Measurements from ENCODE around the gene FBN1. TPM values are rescaled to one million over a fixed set of nuclear protein-coding genes. Genes with fewer than 3 reads are reported as not detected.

FBN1 gene
- total and polyA plus RNA-seq, 2 donors (not counting 3 experiments of a cell fraction or from before 2014, with no cell fraction given) = 107 to 111 TPM

DNA sequence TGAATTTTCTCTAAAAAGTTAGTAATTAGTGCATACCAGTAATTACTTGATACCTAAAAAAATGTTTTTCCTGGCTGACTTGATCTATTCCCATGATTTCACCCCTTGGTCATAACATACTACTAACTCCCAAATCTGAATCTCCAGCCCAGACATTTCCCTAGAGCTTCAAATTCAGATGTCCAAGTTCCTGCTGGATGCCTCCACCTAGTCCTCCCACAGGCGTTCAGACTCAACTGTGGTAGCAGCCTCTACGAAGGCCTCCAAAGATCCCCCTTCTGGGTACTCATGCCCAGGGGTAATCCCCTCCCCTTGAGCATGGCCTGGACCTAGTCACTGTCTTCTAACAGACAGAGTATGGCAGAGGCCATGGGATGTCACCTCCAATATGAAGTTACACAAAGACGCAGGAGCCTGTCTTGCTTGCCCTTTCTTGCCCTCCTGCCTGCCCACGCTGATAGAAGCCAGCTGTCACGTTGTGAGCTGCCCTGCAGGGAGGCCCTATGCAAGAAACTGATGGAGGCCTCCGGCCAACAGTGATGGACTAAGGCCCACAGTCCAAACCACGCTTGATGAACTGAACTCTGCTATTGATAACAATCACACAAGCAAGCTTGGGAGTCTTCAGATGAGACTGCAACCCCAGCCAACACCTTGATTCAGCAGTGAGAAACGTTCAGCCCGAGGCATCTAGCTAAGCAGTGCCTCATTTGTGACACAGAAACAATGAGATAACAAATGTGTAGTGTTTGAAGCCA, 8.6 kb upstream of the FBN1 start:
- no peaks in the 10 kb centered on the region for H4K20me1 ChIP-seq (replicated peaks; ENCODE audit: control insufficient read depth, extremely low read depth, insufficient read depth, low read length)
- no peaks in the 10 kb centered on the region for H3K4me1 ChIP-seq (ENCODE audit: control insufficient read depth, extremely low read depth, insufficient read depth, low read length)
- H2AFZ ChIP-seq (ENCODE audit: low read depth, low read length) = no peak overlapping the region
- no peak overlapping the region for H3K4me2 ChIP-seq (ENCODE audit: insufficient read depth, low read length)
- DNase-seq (ENCODE audit: low read depth, low spot score) = no peak
- BruUV-seq (replicated peaks) = no TSS peak
- no peak overlapping the region for H3K4me3 ChIP-seq (replicated peaks in 1 of 3; ENCODE audit: insufficient read depth in 1 of 3, low read depth in 1 of 3, low read length in 3 of 3)
- no peaks in the 10 kb centered on the region for H3K36me3 ChIP-seq (ENCODE audit: control insufficient read depth in 2 of 2, extremely low read depth in 1 of 2, insufficient read depth in 2 of 2, low read length in 2 of 2)
- ChIA-PET POLR2A (no interaction called here), CTCF (no interaction called here)
- dilution Hi-C loops (cut with MboI; ENCODE audit: extremely low pct_ligation_motif_present, low sequenced_read_pairs) = no loop called here
- H3K9me3 ChIP-seq (replicated peaks; ENCODE audit: control insufficient read depth, insufficient read depth, low read length) = no peaks in the 10 kb centered on the region
- no peak overlapping the region for H3K9ac ChIP-seq (replicated peaks; ENCODE audit: extremely low read depth, insufficient read depth, low read length)
- no peak overlapping the region for H3K27ac ChIP-seq (ENCODE audit: insufficient read depth, low read depth, low read length)
- H3K27me3 ChIP-seq (ENCODE audit: control insufficient read depth in 2 of 2, insufficient read depth in 2 of 2, low read length in 2 of 2) = no peaks in the 10 kb centered on the region
- TF ChIP-seq MYC (IDR thresholded peaks at IDR 0.05; ENCODE audit: low read depth, low read length) = no peak
- no peak for TF ChIP-seq POLR2A (IDR thresholded peaks at IDR 0.05; ENCODE audit: low read depth, low read length)
- no peak for TF ChIP-seq EZH2 (IDR thresholded peaks at IDR 0.05; ENCODE audit: borderline replicate concordance, low read depth, low read length, severe bottlenecking)
- TF ChIP-seq GATA2 (IDR thresholded peaks at IDR 0.05; ENCODE audit: insufficient read depth, insufficient read length, low read depth, low read length) = no peak
- no peak for TF ChIP-seq CTCF (IDR thresholded peaks at IDR 0.05; ENCODE audit: extremely low read depth in 1 of 2, insufficient read depth in 1 of 2, low read depth in 1 of 2, low read length in 2 of 2)
- TF ChIP-seq, protein P1, sequence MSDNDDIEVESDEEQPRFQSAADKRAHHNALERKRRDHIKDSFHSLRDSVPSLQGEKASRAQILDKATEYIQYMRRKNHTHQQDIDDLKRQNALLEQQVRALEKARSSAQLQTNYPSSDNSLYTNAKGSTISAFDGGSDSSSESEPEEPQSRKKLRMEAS (IDR thresholded peaks at IDR 0.05; ENCODE audit: insufficient read depth, insufficient read length) = no peak
- TF ChIP-seq POLR2AphosphoS5 (IDR thresholded peaks at IDR 0.05; ENCODE audit: insufficient read depth, low read depth, low read length) = no peak
- no peak for TF ChIP-seq JUN (IDR thresholded peaks at IDR 0.05; ENCODE audit: borderline replicate concordance, insufficient read depth, insufficient read length, low read depth)
- TF ChIP-seq FOS (IDR thresholded peaks at IDR 0.05; ENCODE audit: borderline replicate concordance, insufficient read depth, low read length) = no peak
- H3K79me2 ChIP-seq (ENCODE audit: control insufficient read depth, insufficient read depth, low read length) = no peaks in the 10 kb centered on the region
- no peaks in the 10 kb centered on the region for H3K9me1 ChIP-seq (replicated peaks; ENCODE audit: control insufficient read depth, extremely low read depth, insufficient read depth, low read length)
- intact Hi-C loops (cut with micrococcal nuclease) = no loop called here
- FAIRE-seq = no peak

Data from endothelial cell of umbilical vein (primary cell).